Endometrium (tissue), 2 donors: ENCODE results near the gene GNG7.
"Not testable (repeated sequence)": the region's sequence is repeated elsewhere in the genome, so short reads cannot be mapped to it uniquely, and the experiment has no call there.

ENCODE experiments used
- FAIRE-seq: peaks from 2 replicates; lab custom pipeline; 2012; peaks lifted over from hg19 to GRCh38; lab: Jason Lieb, UNC
- donor health status: control.
- donor health status: control.

GNG7 gene

DNA sequence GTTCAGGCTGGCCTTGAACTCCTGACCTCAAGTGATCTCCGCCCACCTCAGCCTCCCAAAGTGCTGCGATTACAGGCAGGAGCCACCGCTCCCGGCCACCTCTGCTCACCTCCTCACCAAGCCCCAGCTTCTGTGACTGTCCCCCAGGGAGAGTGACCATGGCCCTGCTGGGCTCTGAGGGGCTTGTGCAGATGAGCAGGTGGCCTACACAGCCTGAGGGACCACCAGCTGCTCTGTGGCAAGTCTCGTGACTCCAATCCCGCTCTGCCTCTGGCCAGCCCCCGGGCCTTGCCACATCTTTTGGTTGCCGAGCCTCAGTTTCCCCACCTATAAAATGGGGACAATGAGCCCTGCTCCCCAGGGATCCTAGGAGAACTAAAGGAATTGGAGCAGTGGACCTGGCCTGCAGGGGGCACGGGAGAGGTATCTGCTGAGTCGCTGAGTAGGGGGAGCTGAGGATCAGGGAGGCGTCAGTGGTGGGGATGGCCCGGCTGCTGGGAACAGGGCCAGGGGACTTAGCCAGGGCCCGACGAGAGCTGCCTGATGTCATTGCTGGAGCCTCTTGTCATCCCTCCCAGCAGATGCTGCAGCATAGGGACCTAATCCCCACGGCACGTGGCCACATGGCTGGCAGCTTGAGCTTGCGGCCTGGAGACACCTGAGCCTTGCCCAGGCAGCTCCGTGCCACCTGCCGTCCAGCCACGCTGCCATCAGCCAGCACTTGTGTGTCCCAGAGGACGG lies 151.9 kb downstream of the GNG7 start:
- no peak for FAIRE-seq

DNA sequence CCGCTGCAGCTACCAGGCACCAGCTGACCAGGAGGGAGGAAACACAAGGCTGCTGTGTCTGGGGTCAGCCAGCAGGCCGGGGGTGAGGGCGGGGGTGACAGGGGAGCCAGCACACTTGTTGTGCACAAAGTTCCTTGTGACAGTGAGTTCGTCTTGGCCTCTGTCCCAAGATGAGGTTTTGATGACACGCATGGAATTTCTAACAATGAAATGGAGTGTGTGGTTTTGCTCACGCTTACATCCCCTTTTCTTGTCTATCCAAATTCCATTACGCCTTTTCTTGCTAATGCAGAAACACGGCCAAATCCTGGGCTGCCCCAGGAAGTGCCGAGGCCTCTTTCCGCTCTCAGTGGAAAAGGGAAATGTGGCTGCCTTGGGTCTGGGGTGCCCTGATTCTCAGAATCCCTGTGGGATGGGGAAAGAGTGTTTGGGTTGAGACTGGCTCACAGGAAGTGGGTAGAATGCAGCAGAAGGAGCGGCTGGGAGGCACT lies 152.7 kb downstream of the GNG7 start:
- no peak for FAIRE-seq

- FAIRE-seq: no peak
Observed at GRCh38 chr19:2548966-2549365, 153.5 kb downstream of the GNG7 start.

DNA sequence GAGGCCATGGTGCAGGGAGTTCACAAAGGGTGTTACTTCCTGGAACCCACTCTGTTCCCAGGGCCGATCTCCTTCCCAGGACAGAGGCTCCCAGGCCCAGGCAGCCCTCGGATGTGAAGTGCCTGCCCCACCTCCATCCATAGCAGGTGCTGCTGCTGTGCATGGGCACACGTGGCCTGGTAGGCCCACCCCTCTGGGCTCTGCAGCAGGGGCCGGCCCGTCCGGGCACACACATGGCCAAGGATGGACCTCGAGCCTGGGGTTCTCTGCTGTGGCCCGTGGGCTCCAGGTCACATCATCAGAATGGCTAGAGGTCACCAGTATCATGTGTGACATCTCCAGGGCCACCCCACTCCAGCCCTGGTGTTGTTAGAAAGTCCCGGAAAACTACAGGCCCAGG lies 154.8 kb downstream of the GNG7 start:
- no peak for FAIRE-seq

- FAIRE-seq: no peak
Observed at GRCh38 chr19:2547033-2547680, 155.3 kb downstream of the GNG7 start.

- no peak for FAIRE-seq
Observed at GRCh38 chr19:2546128-2547032, 156.1 kb downstream of the GNG7 start.

DNA sequence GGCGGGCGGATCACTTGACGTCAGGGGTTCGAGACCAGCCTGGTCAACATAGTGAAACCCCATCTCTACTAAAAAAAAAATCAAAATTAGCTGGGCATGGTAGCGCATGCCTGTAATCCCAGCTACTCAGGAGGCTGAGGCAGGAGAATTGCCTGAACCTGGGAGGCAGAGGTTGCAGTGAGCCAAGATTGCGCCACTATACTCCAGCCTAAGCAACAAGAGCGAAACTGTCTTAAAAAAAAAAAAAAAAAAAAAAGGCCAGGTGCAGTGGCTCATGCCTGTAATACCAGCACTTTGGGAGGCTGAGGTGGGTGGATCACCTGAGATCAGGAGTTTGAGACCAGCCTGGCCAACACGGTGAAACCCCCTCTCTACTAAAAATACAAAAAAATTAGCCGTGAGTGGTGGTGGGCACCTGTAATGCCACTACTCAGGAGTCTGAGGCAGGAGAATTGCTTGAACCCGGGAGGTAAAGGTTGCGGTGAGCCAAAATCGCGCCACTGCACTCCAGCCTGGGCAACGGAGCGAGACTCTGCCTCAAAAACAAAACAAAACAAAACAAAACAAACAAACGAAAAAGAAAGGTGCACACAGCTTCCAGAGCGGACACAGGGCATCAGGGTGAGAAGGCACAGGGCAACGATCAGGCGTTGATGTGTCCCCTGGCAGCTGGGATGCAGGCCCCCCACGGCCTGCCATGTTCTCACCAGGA lies 156.9 kb downstream of the GNG7 start:
- not testable (repeated sequence) for FAIRE-seq

DNA sequence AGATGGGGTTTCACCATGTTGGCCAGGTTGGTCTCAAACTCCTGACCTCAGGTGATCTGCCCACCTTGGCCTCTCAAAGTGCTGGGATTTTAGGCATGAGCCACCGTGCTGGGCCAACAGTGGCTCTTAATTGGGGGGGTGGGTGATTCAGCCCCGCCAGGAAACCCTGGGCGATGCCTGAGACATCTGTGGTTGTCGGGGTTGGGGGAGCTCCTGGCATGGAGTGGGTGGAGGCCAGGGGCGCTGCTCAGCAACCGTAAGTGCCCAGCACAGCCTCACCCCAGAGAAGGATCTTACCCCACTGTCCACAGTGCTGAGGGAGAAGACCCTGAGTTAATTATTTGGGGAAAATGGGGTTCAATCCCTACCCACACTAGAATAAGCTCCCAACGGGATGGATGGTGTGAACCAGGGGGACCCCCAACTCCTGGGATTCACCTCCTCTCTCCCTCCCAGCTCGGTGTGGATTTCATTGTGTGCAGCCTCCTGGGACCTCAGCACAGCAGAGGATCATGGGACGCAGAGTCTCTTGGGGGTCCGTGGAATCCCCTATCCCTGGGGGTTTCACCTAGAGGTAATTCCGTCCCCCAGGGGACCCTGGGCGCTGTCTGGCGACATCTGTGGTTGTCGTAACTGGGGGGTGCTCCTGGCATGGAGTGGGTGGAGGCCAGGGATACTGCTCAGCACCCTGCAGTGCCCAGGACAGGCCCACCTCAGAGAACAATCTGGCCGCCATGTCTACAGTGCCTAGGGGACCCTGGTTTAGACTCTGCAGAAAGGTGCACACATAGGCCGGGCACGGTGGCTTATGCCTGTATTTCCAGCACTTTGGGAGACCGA lies 157.7 kb downstream of the GNG7 start:
- no peak for FAIRE-seq

DNA sequence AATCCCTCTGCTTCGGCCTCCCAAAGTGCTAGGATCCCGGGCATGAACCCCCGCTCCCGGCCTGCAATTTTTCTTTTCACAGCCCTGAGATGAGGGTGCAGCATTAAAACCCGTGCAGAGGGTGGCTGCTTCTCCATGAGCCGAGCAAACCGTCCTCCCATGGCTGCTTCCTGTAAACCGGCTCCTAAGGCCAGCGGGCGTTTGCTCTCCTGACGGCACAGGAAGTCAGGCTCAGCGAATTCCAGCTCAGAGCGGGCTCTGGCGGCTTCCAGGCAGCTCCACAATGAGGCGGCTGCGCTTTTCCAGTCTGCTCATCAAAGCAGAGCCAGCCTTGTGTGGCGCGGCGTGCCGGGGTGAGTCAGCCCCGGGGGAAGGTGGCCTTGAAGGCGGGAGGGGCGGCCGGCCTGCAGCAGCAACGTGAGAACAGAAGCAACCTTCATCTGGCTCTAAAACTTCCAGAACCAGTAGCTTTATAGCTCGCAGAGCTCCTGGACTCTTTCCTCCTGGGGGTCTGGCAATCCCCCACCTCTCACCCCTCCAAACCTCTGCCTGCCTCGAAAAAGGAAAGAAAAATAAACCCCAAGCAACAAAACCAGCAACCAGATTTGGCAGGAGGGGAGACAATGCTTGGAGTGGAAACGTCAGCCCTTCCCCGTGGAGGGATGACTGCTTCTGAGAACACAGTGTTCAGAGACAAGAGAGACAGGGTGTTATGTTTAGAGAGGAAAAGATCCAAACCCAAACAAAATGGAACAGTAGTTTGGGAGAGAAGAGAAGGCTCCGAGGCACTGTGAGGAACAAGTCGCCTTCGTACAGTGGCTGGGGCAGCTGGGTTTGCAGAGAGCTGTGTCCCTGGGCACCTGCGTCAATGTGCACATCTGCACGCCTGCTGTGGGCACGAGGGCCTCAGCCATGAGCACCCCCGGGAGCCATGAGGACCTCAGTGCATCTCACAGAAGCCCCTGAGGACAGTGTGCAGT lies 158.7 kb downstream of the GNG7 start:
- peak; percentile 51 for FAIRE-seq

- not testable (repeated sequence) for FAIRE-seq
Observed at GRCh38 chr19:2543072-2543462, 159.4 kb downstream of the GNG7 start.

- FAIRE-seq: no peak
Observed at GRCh38 chr19:2542341-2543069, 160.0 kb downstream of the GNG7 start.

DNA sequence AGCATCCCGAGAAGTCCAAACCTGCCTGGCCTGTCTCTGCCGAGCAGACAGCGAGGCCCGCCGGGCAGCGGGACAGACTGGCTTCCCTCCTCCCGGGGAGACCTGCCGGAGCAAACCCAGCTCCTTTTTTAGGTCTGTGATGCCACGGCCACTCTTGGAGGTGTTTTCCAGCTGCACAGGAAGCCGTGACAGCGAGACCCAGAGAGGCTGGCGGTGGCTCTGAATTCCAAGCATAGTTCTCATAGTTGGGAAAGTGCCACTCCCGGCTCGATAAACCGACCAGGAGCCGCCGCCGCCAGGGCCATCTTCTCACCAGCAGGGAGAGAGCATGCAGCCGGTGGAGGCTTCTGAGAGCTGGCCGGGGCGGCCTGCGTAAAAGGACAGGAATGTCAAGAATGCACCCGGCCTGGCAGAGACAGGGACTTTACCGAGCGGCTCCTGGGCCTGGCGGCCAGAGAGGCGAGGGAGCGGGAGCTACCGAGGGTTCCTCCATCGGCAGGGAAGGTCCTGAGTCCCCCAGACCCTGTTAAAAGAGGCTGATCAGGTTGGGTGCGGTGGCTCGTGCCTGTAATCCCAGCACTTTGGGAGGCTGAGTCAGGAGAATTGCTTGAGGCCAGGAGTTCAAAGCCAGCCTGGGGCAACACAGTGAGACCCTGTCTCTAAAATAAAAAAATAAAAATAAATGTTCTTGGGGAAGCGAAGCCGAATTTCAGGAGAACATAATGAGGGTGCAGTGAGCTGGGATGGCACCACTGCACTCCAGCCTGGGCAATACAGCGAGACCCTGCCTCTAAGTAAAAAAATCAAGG lies 161.6 kb downstream of the GNG7 start:
- FAIRE-seq: no peak

GRCh38 chr19:2540251-2540645 lies 162.2 kb downstream of the GNG7 start:
- no peak for FAIRE-seq

DNA sequence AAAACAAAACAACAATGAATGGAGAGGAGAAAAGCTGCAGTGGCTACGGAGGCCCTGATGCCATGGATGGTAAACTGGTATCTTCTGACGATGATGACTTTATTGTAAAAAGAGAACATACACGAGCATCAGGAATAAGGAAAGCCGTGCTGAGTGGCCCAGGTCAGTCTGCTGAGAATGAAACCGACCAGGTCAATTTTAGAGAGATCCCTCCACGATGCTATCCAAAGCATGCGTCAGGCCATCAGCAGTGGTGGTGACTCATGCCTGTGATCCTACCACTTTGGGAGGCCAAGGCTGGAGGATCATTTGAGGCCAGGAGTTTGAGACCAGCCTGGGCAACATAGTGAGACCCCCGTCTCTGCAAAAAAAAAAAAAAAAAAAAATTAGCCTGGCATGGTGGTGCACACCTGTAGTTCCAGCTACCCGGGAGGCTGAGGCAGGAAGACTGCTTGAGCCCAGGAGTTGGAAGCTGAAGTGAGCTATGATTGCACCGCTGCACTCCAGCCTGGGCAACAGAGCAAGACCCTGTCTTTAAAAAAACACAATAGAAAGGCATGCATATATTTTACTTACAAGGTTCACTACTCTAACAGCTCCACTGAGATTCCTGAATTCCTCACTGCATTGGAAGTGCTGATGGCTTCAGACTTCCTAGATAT lies 164.3 kb downstream of the GNG7 start:
- FAIRE-seq: no peak

GRCh38 chr19:2537584-2537983 lies 164.9 kb downstream of the GNG7 start:
- FAIRE-seq: not testable (repeated sequence)

DNA sequence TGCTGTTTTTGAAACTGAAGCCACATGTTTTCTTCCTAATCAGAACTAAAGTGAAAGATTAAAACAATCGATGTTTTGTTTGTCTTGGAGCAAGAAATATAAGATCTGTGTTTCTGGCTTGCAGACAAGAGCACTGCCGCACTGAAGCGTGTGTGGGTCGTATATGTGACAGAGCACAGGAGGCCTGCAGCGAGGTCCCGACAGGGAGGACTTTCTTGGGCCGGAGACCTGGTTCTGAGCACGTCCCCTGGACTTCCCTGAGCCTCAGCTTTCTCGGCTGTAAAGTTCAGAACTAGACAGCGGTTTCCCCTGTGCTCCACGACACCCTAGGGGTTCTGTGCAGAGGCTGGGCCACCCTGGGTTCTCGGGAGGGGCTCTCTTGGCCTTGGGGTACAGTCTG lies 166.0 kb downstream of the GNG7 start:
- no peak for FAIRE-seq

DNA sequence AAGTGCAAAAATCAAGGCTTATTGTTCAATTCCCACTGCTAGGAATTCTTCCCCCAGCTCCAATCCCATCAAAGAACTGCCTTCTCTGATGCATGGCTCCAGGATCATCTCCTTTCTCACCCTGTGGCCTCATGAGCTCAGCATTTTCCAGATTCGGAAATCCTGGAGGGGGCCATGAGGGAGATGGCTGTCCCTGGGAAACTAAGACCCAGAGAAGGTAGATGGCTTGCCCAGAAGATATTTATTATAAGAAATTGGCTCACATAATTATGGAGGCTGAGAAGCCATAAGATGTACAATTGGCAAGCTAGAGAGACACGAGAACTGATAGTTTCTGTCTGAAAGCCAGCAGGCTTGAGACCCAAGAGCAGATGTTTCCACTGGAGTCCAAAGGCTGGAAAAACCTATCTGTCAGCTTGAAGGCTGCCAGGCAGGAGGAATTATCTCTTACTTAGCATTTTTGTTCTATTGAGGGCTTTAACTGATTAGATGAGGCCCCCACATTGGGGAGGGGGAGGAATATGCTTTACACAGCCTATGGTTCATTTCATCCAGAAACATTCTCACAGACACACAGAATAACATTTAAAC lies 168.0 kb downstream of the GNG7 start:
- FAIRE-seq: no peak
